ENCODE results near the gene TUG1. TPM values are rescaled to one million over a fixed set of nuclear protein-coding genes. Genes with fewer than 3 reads are reported as not detected.

TUG1 gene
- total and polyA plus RNA-seq, 10 of the 15 experiments (the other 5 are each of a cell fraction or from before 2014, with no cell fraction given) = 19.3 to 116 (median 54.9) TPM

DNA sequence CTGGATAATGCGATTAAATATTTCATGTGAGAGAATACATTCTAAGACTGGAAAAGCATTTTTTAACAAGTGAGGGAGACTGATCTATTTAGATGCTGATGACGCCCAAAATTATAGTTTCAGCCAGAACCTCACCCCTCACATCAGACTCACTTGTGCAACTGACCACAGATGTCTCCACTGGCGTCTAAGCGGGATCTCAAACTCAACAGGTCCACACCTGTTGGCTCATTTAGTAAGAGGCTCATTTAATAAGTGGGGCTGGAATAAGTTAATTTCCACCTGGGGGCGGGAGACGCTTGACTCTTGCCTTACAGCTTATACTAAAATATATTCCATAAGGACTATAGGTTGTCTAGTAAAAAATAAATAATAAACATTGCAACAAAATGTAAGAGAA lies 48.0 kb upstream of the TUG1 start:
- no peak overlapping the region for H2AFZ ChIP-seq (ENCODE audit: control insufficient read depth, low read depth, low read length)
- H3K79me2 ChIP-seq (ENCODE audit: control insufficient read depth, insufficient read depth, low read length) = peaks cover 3% of the 10 kb centered on the region; the same call in 1 of the 2 replicates
- BruUV-seq (replicated peaks) = no TSS peak
- peak; percentile 25; the same call in 1 of the 2 replicates for TF ChIP-seq RUNX3 (IDR thresholded peaks at IDR 0.05; ENCODE audit: low read length)
- TF ChIP-seq NBN (IDR thresholded peaks at IDR 0.05) = no peak
- TF ChIP-seq BRCA1 (IDR thresholded peaks at IDR 0.05; ENCODE audit: low read depth, low read length) = no peak
- ATAC-seq = peak; percentile 62
- intact Hi-C loops (cut with micrococcal nuclease; ENCODE audit: unreplicated experiment) (no loop called here), in situ Hi-C loops (cut with MboI) (loop anchor here (25.0 kb wide), 2 partner anchors 159 to 284 kb away; partner anchors contain the start of gene SLC35E4)
- WGBS (ENCODE audit: insufficient coverage, insufficient replicate concordance, low lambda C conversion rate, missing lambda C conversion rate) = 60% methylated on average over 6 of the region's 6 CpGs
- FAIRE-seq = no peak
- H3K27me3 ChIP-seq (replicated peaks in 1 of 2; ENCODE audit: control insufficient read depth in 2 of 2, insufficient read depth in 2 of 2, low read length in 1 of 2) = no peaks in the 10 kb centered on the region
- H3K36me3 ChIP-seq (ENCODE audit: control insufficient read depth in 2 of 2, insufficient read depth in 2 of 2, low read length in 1 of 2) = peaks cover 0 to 4% of the 10 kb centered on the region in 2 experiments; a peak in 2 of 4 replicates
- no peak for DNase-seq (ENCODE audit: low read depth, low spot score)
- peak overlapping the region; percentile 73 for H3K4me3 ChIP-seq
- ChIA-PET POLR2A (interaction anchor here (1.3 to 2.9 kb wide), 3 partner anchors 49 to 286 kb away, joined by 5 to 8 read pairs (median 6); partner anchors contain the start of gene SLC35E4), CTCF (interaction anchor here (0.6 to 6.1 kb wide), 17 partner anchors 12 to 331 kb away, joined by 3 to 82 read pairs (median 5); partner anchors contain the start of genes MORC2, SLC35E4, SMTN and TUG1), RAD21 (ENCODE audit: unreplicated experiment) (interaction anchor here (0.8 to 4.7 kb wide), 9 partner anchors 30 to 287 kb away, joined by 3 to 34 read pairs (median 5); partner anchors contain the start of genes MORC2, SMTN and TUG1), SMC1A (ENCODE audit: uncharacterized antibody, unreplicated experiment) (interaction anchor here (0.8 to 5.3 kb wide), 10 partner anchors 10 to 315 kb away, joined by 3 to 38 read pairs (median 4); partner anchors contain the start of gene MORC2)
- no peaks in the 10 kb centered on the region for H4K20me1 ChIP-seq (ENCODE audit: control insufficient read depth, insufficient read depth)
- H3K4me1 ChIP-seq (ENCODE audit: control insufficient read depth, insufficient read depth, low read length) = peaks cover 3% of the 10 kb centered on the region; the same call in 1 of the 2 replicates
- no peak overlapping the region for H3K27ac ChIP-seq (ENCODE audit: control insufficient read depth, insufficient read depth)
- peak overlapping the region; percentile 57 for H3K9ac ChIP-seq (ENCODE audit: control insufficient read depth, insufficient read depth, low read length)
- no peaks in the 10 kb centered on the region; the same call in 1 of the 3 replicates for H3K9me3 ChIP-seq (replicated peaks; ENCODE audit: control insufficient read depth, insufficient read depth, low read length)
- peak overlapping the region; percentile 61; the same call in 1 of the 2 replicates for H3K4me2 ChIP-seq (ENCODE audit: control insufficient read depth, insufficient read depth)

DNA sequence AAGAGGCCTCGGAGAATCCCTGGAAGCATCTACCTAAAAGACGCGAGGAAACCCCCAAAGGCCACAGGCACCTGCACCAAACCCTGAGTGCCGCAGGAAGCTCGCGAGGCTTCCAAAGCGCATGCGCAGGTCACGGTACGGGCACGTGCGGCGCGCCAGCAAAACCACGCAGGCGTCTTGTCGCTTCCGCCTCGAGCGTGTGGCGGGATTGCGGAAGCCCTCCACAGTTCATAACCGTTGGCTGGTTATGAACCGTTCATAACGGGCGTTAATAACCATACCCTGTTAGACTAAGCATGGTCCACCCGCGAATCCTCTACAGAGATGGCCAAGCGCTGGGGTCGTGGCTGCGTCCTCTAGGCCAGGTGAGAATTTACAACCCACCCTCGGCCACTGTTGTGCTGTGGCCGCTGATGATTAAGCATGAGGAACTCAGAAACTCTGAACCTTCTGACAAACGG lies 46.9 kb upstream of the TUG1 start:
- POLR2A ChIA-PET = interaction anchor here (0.6 to 2.9 kb wide), 8 partner anchors 36 to 376 kb away, joined by 3 to 8 read pairs (median 4); partner anchors contain the start of gene SLC35E4
- peak overlapping the region; percentile 73 for H3K4me2 ChIP-seq (ENCODE audit: control insufficient read depth, insufficient read depth)
- intact Hi-C loops (cut with micrococcal nuclease; ENCODE audit: unreplicated experiment) = no loop called here
- TF ChIP-seq, protein P1, sequence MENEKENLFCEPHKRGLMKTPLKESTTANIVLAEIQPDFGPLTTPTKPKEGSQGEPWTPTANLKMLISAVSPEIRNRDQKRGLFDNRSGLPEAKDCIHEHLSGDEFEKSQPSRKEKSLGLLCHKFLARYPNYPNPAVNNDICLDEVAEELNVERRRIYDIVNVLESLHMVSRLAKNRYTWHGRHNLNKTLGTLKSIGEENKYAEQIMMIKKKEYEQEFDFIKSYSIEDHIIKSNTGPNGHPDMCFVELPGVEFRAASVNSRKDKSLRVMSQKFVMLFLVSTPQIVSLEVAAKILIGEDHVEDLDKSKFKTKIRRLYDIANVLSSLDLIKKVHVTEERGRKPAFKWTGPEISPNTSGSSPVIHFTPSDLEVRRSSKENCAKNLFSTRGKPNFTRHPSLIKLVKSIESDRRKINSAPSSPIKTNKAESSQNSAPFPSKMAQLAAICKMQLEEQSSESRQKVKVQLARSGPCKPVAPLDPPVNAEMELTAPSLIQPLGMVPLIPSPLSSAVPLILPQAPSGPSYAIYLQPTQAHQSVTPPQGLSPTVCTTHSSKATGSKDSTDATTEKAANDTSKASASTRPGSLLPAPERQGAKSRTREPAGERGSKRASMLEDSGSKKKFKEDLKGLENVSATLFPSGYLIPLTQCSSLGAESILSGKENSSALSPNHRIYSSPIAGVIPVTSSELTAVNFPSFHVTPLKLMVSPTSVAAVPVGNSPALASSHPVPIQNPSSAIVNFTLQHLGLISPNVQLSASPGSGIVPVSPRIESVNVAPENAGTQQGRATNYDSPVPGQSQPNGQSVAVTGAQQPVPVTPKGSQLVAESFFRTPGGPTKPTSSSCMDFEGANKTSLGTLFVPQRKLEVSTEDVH (IDR thresholded peaks at IDR 0.05; ENCODE audit: low read depth, partially characterized antibody) = peak; percentile 55
- TF ChIP-seq CREB1 (IDR thresholded peaks at IDR 0.05; ENCODE audit: low read depth) = 0 out of 2 replicates have a peak, but pooled peaks have one; percentile 9
- peak; percentile 74 for TF ChIP-seq MYC (IDR thresholded peaks at IDR 0.05; ENCODE audit: insufficient read depth, insufficient read length, insufficient replicate concordance, low read length, severe bottlenecking)
- TF ChIP-seq CREM (IDR thresholded peaks at IDR 0.05; ENCODE audit: low read depth) = peak; percentile 40; the same call in 1 of the 2 replicates
- peak; percentile 77 for TF ChIP-seq KLF5 (IDR thresholded peaks at IDR 0.05; ENCODE audit: partially characterized antibody)
- TF ChIP-seq, protein P2, sequence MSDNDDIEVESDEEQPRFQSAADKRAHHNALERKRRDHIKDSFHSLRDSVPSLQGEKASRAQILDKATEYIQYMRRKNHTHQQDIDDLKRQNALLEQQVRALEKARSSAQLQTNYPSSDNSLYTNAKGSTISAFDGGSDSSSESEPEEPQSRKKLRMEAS (IDR thresholded peaks at IDR 0.05; ENCODE audit: low read depth, low read length) = peak; percentile 97
- peak; percentile 51 for TF ChIP-seq HCFC1 (IDR thresholded peaks at IDR 0.05; ENCODE audit: low read length)
- no peak for TF ChIP-seq KDM1A (IDR thresholded peaks at IDR 0.05; ENCODE audit: borderline replicate concordance)
- no peak for TF ChIP-seq FOS (IDR thresholded peaks at IDR 0.05; ENCODE audit: borderline replicate concordance, extremely low read depth, insufficient read length)

More for the DNA sequence above, 46.9 kb upstream of the TUG1 start:
- Histone ChIP-seq H4K20me1 (ENCODE audit: control insufficient read depth, insufficient read depth) (no peaks in the 10 kb centered on the region), H3K4me3 (peak overlapping the region; percentile 73), H3K4me1 (ENCODE audit: control insufficient read depth, insufficient read depth, low read length) (peaks cover 3% of the 10 kb centered on the region; the same call in 1 of the 2 replicates), H3K9me3 (replicated peaks; ENCODE audit: control insufficient read depth, insufficient read depth, low read length) (no peaks in the 10 kb centered on the region), H2AFZ (ENCODE audit: control insufficient read depth, low read depth, low read length) (peak overlapping the region; percentile 91), H3K9ac (ENCODE audit: control insufficient read depth, insufficient read depth, low read length) (peak overlapping the region; percentile 65), H3K36me3 (ENCODE audit: control insufficient read depth in 2 of 2, insufficient read depth in 2 of 2, low read length in 1 of 2) (peaks cover 0 to 4% of the 10 kb centered on the region in 2 experiments; a peak in 2 of 4 replicates), H3K27me3 (replicated peaks in 1 of 2; ENCODE audit: control insufficient read depth in 2 of 2, insufficient read depth in 2 of 2, low read length in 1 of 2) (no peaks in the 10 kb centered on the region), H3K27ac (ENCODE audit: control insufficient read depth, insufficient read depth) (peak overlapping the region; percentile 75), H3K79me2 (ENCODE audit: control insufficient read depth, insufficient read depth, low read length) (peaks cover 3% of the 10 kb centered on the region; the same call in 1 of the 2 replicates)
- ChIA-PET RAD21 (ENCODE audit: unreplicated experiment) (interaction anchor here (0.8 to 4.7 kb wide), 9 partner anchors 32 to 368 kb away, joined by 3 to 34 read pairs (median 5); partner anchors contain the start of genes MORC2, SMTN and TUG1), SMC1A (ENCODE audit: uncharacterized antibody, unreplicated experiment) (interaction anchor here (0.8 to 5.3 kb wide), 6 partner anchors 24 to 288 kb away, joined by 3 to 38 read pairs (median 10); partner anchors contain the start of gene MORC2), CTCF (interaction anchor here (0.6 to 6.1 kb wide), 17 partner anchors 13 to 661 kb away, joined by 3 to 82 read pairs (median 4); partner anchors contain the start of genes LIMK2, MORC2, SLC35E4 and SMTN)
- peak; percentile 85 for ATAC-seq
- in situ Hi-C loops (cut with MboI) = loop anchor here (25.0 kb wide), 2 partner anchors 160 to 285 kb away; partner anchors contain the start of gene SLC35E4
- FAIRE-seq = no peak
- no TSS peak for BruUV-seq (replicated peaks)
- peak; percentile 60 for DNase-seq (ENCODE audit: low read depth, low spot score)
- WGBS (ENCODE audit: insufficient coverage, insufficient replicate concordance, low lambda C conversion rate, missing lambda C conversion rate) = 85% methylated on average over 34 of the region's 34 CpGs
